Activated T-cell treated with anti-CD3 and anti-CD28 coated beads for 24 hours (primary cell): Measurements from ENCODE around the gene STKLD1.

Source experiments
- DNase-seq: peaks from one replicate; pipeline ENCODE4 v3.0.0-alpha.2; 2020; ENCODE audit warnings: low read depth

Gene STKLD1

DNA sequence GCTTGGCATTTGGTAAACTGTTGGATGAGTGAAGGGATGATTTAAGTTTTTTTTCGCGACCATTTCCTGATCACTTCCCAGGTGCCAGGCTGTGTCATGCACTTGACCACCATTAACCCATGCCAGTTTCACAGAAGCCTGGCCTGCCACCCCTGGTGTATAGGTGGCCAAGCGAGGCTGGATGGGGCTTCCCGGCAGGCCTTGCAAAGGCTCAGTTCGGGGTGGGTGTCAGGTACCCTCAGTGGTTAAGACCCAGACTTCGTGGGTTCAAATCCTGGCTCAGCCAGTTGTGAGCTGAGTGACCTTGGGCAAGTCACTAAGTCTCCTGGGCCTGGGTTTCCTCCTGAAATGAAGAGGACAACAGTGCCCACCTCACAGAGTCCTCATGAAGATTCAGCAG, 30.6 kb upstream of the STKLD1 start:
- no peak for DNase-seq

DNA sequence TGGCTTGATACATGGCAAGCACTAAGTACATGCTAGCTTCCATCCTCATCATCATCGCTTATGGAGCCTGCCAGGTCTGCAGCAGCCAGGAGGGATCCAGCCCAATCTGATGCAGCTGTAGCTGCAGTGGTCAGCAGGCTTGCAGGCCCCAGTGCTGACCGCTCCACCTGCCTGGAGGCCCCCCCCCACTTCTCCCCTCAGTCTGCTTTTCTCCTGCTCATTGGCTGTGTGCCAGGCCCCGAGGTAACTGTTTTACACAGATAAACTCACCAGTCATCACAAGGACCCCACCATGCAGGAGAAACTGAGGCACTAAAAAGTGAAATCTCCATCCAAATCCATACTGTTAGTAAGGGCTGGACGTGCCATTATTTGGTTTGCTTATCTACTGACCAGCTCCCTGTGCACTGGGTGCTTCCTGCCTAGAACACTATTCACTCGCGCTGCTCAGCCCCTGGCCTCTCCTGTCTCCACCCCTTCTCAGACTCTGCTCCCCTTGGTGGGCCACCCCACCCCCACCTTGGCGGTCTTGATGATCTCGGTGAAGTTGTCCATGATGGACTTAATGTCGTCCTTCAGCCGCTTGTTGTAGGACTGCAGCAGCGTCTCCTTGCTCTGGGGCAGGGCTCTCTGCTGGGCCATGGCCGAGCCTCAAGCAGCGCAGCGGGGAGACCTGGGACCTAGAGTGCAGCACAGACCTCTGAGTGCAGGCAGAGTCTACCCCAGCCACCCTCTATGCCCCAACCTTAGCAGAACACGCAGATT, 30.0 kb upstream of the STKLD1 start:
- no peak for DNase-seq

DNA sequence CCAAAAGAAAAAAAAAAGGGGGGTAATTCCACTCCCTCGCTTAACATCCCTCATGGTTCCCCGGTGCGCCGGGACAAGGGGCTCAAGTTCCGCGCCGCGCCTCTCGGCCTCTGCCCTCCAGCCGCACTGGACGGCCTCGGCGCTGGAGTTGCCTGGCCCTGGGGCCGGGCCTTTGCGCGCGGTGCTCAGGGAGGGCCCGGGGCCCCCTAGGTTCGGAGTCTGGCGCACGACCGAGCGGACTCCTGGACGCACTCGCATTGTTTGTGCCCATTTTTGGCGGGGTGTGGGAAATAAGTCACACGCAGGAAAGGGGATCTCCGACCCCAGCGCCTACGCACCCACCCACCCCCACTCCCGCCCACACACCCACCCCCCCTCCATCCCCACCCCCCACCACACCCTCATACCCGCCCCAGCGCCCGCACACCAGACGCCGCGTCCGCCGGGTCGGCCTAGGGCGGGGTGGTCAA, 28.6 kb upstream of the STKLD1 start:
- DNase-seq = no peak

DNA sequence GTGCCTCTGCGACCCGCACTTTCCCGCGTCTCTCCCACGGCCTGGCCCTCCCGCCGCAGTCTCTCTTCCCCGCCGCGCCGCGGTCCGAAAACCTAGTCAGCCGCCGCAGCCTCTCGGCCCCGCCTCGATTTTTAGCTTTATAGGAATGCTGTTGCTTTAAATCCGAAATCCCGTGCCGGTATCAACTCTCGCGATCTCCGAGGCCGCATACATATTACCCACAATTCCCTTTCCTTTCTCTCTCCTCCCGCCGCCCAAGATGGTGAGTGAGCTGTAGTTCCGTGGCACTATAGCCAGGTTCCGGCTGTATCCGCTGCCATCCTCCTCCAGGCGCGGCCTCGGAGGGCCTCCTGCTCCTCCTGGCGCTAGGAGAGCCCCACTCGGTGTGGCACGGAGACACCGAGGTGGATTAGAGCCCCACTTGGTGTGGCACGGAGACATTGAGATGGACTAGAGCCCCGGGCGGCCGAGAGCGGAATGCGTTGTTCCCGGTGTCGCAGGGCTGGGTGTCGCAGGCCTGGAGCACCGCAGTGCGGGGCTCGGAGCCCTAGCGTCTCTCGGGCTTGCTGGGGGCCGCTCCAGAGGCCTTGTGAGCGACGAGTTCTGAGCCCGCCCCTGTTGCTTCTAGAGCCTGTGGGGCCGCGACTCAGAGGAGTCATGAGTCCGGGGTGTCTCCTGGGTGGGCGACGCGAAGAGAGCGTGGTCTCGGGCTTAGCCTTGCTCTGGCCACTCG, 28.0 kb upstream of the STKLD1 start, which contains the start of the genes MED22 and RPL7A:
MED22 (minus strand) TSS at position 147 of the 733 bp plus-strand sequence. CDS start 1,469 bp downstream, outside the sequence.
RPL7A (plus strand) TSS at position 234 of the 733 bp plus-strand sequence; CDS start at position 260, 26 bp downstream.
- DNase-seq = peak; percentile 90

DNA sequence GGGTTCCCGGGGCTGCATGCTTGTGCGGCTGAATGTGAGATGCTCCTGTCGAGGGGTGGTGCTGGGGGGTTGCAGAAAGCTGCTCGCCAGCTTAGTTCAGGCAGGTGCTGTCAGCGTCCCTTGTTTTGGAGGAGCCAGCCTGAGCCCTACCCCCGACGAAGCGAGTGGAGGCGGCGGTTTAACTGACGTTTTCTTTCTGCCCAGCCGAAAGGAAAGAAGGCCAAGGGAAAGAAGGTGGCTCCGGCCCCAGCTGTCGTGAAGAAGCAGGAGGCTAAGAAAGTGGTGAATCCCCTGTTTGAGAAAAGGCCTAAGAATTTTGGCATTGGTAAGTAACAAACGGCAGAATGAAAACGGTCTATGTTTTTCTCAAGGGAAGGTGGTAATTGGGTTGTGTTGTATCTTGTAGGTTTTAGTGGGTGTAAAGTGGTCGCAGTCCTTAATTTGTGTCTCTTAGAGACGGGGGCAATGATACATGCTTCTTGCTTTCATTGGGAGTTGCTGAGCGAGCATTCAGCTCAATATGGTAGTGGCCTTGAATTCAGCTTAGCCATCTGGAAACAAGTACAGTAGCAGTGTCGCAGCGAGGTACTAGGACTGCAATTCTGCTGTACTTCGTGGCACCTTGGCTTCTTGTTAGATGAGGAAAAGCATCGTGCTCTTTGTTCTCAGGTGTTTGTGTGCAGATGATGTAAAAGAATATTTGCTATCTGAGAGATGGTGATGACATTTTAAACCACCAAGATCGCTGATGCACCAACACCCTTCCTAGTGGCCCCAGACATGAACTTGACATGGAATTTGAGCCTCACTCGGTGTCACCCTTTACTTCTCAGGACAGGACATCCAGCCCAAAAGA, 27.2 kb upstream of the STKLD1 start:
- no peak for DNase-seq

DNA sequence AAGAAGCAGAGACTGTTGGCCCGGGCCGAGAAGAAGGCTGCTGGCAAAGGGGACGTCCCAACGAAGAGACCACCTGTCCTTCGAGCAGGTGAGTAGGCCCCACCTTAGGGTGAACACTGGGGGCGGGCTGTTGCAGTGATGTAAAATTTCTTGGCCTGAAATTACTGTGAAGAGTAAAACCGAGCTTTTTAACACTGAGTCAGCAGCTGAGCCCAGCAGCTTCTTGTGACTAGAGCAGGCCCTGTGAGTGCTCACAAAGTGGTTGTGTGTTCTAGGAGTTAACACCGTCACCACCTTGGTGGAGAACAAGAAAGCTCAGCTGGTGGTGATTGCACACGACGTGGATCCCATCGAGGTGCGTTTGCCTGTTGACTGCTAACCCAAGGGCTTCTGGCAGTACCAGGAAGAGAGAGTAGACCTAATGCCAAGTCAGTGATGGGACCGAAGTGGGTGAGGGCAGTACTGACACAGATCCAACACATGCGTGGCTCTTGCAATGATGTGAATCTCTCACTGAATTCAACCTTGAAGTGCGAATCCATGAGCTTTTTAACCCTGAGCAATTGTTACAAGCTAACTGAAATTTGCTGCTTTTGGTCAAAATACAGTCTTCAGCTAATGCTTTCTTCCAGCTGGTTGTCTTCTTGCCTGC, 26.1 kb upstream of the STKLD1 start:
- no peak for DNase-seq

DNA sequence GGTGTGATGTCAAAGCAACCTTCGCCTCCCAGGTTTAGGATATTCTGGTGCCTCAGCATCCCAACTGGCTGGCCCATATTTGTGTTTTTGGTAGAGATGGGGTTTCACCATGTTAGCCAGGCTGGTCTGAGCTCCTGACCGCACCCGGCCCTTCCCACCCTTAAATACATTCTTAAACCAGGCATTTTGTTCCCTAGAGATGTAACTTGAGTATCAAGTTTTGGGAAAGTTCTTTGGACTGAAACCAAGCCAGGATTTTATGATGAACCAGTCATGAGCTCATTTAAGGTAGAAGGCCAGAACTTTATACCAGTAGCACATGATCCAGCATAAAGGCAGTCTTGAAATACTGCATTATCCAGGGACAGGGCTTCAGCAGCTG, 24.6 kb upstream of the STKLD1 start:
- DNase-seq = no peak

DNA sequence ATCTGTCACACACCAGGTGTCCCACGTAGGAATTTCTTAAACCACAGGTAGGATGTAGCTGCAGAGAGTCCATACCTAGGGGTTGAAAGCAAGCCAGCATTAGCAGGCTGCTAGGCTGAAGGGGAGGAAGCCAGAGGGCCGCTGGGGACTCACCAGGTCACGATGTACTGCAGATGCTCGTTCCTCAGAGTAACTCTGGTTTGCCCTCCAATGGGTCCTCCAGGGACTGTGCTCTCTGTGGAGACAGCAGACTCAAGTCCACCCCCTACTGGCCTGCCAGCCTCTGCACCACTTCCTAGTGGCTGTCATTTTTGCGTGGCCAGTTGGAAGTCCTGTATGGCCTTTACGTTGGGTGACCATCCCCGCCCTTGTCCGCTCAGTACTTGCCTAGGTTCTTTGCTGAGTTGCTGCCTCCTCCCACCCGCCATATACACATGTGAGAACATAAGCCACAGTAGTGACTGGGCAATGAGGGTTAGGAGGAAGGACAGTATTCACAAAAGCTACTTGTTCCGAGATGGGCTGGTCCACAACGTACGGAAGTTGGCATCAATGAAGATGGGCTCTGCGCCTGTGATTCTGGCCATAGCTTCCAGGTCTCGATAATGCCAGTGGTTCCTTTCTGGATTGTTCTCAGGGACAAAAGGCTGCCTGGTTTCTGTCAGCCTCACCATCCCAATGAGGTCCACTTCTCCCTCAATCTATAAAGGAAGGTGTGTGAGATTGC, 24.1 kb upstream of the STKLD1 start:
- no peak for DNase-seq

DNA sequence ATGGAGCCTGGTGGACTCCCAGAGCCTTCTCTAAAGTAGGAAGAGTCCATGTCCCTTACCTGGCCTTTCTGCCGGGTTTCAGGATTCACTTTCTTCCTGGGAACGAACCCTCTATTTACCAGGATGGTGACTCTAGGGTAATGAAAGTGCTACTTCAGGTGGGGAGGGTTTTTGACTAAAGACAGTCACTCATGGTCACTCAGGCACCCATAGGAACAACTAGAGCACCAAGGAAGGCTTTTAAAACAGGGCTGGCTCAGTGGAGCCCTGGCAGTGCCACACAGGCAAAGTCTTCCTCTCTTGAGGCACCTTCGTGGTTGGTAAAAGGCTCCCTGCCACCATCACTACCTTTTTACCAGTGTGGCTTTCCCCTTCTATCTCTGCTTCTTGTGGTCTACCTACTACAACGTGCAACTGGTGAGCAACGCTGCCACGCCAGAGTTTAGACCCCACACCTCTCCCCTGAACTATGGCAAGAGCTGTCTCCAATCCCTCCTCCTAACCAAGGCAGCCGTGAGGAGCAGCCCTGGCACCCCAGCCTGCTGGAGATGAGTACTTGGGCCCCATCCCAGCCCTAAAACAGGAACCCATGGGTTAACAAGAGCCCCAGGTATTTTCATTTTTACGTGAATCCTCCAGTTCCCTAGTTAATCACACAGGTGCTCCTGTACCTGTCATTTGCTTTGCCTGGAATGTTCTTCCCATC, 23.4 kb upstream of the STKLD1 start:
- no peak for DNase-seq

DNA sequence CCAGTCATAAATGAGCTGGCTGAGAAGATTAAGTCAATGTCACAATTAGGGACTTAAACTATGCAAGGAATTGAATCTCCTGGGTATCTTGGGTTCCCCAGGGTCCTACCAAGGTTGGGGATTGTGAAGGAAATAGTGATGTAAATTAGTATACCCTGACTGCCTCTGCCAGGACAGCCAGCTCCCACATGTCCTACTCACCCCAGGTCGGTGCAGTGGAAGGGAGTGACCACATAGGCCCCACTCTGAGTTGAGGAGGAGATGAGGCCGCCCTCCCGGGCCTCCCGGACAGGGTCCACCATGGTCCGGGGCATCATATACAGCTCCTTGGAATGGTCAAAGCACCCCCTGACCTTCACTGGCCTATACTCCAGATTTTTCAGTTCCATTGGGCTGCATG, 22.6 kb upstream of the STKLD1 start:
- no peak for DNase-seq

DNA sequence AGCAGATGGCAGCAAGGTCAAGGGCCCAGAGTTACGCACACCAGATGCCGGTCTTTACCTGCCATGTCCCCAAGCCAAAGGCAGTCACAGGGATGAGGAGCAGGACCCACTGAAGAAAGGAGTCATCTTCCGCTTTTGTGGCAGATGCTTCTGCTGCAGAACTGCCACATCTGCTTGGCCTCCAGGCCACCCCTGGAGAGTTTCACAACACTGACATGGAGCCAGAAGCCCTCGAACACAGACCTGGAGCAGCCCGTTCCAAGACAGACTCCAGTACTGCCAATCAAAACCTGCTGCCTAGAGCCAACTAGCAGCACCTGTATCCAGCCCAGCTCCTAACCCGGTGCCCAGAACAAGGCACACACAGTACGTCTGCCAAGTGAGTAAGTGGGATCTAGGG, 21.4 kb upstream of the STKLD1 start:
- no peak for DNase-seq

DNA sequence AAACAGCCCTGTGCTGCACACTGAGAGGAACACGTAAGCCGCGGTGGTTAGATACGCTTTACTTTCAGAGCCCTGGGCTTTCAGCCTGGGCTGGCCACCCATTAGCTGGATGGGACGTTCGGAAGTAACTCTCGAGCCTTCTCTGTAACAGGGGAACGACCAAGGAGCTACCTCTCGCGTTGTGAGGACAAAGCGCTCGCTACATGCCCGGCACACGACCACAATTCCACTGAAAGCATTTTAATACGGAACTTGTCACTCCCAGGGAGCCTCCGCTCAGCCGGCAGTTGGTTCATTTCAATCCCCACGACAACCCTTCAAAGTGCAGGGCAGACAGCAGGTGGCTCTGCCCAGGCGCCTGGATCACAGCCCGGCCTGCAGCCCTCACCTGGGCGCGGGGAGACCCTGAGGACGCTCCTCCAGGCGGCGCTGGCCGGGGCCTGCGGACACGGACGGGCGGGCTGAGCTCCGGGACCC, 20.2 kb upstream of the STKLD1 start:
- DNase-seq = no peak

DNA sequence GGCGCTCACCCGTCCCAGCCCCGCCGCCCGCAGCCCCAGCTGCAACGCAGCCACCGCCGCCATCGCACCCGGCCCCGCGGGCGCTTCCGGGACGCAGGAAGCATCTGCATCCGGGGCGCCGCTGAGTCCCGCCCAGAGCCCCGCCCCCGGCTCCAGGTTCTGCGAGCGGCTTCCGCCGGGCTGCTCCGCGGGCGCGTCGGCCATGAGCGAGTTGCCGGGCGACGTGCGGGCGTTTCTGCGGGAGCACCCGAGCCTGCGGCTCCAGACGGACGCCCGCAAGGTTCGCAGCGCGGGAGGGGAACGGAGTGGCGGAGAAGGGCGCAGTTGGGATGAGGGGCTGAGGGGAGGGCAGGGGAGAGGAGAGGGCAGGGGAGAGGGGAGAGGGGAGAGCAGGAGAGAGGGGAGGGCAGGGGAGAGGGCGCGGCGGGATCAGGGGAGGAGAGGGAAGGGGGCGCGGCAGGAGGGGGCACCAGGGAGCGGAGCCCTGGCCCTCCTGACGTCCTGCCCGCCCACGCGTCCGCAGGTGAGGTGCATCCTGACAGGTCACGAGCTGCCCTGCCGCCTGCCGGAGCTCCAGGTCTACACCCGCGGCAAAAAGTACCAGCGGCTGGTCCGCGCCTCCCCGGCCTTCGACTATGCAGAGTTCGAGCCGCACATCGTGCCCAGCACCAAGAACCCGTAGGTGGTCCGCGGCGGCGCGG, 19.6 kb upstream of the STKLD1 start, which contains the start of the genes SURF1 and SURF2:
SURF1 (minus strand) TSS at position 97 of the 701 bp plus-strand sequence; CDS start at position 63, 34 bp downstream.
SURF2 (plus strand) TSS at position 160 of the 701 bp plus-strand sequence; CDS start at position 203, 43 bp downstream.
- DNase-seq = peak; percentile 88

DNA sequence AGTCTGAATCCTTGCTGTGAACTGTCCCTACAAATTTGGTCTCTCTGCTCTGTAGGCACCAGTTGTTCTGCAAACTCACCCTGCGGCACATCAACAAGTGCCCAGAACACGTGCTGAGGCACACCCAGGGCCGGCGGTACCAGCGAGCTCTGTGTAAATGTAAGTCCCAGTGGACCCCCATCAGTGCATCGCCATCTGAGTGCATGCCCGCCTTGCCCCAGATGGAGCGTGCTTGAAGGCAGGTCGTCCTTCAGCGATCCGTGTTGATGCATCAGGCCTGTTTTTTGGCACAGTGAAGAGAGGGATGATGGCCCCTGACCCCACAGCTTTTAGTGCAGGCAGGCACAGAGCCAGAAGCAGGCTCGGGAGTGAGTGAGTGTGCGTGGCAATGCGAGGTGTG, 18.5 kb upstream of the STKLD1 start:
- no peak for DNase-seq

DNA sequence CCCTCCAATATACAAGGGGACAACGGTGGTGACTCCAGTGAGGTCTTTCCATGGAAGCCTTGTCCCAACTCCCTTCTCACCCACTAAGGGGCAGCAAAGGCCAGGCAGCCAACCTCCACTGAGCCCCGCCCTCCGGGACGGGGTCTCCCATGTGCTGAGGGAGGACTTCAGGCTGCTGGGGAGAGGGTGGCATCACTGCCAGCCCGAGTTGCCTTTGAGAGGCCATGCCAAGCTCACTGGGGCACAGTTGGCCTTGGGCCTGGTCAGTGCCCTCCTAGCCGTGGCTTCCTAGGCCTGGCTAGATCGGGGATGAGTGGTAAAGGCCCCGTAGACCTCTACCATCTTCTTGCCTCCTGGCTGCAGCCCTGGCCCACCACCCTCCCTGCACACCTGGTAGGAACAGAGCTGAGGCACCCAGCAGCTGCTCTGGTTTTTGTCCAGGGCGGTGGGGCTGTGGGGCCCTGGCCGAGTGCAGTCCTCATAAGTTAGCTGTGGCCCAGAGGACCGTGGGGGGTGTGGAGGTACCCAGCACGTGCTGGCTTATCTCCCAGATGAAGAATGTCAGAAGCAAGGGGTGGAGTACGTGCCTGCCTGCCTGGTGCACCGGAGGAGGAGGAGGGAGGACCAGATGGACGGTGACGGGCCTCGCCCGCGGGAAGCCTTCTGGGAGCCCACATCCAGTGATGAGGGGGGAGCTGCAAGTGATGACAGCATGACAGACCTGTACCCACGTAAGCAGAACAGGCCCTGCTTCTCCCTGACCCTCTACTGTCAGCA, 16.6 kb upstream of the STKLD1 start:
- no peak for DNase-seq

DNA sequence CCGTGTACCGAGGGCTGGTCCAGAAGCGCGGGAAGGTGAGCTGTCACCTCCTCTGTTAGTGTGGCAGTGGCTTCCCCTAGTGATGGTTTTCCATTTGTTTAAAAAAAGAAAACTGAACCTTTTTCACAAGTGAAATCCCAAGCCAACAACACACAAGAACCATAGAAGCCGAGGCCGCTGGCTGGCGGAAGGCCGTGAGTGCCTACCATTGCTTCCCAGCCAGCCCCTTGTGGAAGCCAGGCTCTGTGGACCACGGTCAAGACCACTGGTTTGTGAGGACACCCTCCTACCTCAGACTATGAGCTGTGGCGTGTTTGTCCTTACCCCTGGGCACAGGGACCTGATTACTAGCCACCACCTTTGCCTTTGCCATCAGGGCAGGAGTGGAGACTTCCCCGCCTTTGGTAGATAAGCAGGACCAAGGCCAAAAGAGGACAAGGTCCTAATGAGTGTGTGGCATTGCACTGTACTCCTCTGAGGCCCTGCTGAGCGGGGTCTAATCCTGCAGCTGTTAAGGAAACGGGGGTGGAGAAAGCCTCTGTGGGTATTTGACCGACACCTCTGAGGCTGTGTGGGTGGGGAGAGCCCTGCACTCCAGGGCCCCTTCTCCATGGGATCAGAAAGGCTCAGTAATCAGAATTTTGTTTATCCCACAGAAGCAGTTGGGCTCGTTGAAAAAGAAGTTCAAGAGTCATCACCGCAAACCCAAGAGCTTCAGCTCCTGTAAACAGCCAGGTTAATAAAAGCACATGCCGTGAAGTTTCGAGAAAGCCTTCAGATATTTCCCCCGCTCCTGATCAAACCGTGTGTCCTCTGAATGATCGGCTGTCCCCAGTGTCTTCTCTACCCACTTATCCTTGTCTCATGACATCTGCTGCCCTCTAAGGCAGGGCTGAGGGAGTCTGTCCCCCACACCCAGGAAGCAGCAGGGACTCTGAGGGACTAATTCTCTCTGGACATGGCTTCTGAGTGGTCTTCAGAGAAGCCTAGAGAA, 15.5 kb upstream of the STKLD1 start:
- DNase-seq = no peak

DNA sequence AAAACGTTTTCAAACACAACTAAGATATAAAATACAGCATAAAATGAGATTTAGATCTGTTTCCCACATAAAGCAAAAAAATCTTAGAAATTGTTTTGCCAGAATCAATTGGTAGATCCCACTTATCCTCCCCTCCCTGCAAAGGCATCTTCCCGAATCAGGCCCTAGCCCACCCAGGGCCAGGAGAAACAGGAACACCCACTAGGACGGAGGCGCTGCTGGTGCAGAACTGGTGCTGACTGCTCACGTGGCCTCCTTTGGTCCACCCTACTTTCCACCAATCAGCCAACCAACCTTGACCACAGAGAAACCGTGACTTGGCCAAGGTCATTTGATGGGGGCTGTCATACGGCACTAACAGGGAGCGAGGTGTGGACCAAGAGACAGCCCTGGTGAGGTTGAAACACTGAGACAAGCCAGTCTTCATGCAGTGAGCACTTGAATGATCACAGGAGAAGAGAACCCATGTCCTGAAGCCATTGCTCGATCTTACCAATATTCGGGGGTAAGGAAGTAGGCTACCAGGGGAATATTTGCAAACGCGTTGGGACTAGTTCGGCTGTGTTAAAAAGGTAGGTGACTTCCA, 14.6 kb upstream of the STKLD1 start:
- DNase-seq = no peak
